Right renal cortex interstitium (tissue), 3 donors: ENCODE measurements around the gene AGPAT1. TPM values are rescaled to one million over a fixed set of nuclear protein-coding genes. Genes with fewer than 3 reads are reported as not detected.
"Not testable (repeated sequence)": the region's sequence is repeated elsewhere in the genome, so short reads cannot be mapped to it uniquely, and the experiment has no call there.

Experiments used
- DNase-seq, 3 donors: peaks; one replicate each; pipeline ENCODE4 v3.0.0-alpha.2; 2013; ENCODE audit warnings: low read depth in 3 of 3, low spot score in 2 of 3
- polyA plus RNA-seq, 3 donors: library from polyadenylated mRNA; unstranded; fragments of 120-200 nt; gene quantifications; one replicate each; pipeline ENCODE4 v1.2.1, GENCODE V29; 2013; ENCODE audit not compliant: insufficient read length in 3 of 3

AGPAT1 gene
- 100 to 1,000 TPM in 1 of 3 donors, 10 to 100 TPM in 2; 93.5 to 106 (median 99.4) TPM for polyA plus RNA-seq

- peak in 2 of 3 donors; percentile 90 to 94 for DNase-seq
Observed at GRCh38 chr6:32175711-32176475, at the start of gene AGPAT1. Gene AGPAT1 (minus strand): TSS chr6:32176084. CDS start chr6:32171496, 4,588 bp downstream.

- no peak for DNase-seq
Observed at GRCh38 chr6:32224696-32225095, 48.8 kb upstream of the AGPAT1 start.

DNA sequence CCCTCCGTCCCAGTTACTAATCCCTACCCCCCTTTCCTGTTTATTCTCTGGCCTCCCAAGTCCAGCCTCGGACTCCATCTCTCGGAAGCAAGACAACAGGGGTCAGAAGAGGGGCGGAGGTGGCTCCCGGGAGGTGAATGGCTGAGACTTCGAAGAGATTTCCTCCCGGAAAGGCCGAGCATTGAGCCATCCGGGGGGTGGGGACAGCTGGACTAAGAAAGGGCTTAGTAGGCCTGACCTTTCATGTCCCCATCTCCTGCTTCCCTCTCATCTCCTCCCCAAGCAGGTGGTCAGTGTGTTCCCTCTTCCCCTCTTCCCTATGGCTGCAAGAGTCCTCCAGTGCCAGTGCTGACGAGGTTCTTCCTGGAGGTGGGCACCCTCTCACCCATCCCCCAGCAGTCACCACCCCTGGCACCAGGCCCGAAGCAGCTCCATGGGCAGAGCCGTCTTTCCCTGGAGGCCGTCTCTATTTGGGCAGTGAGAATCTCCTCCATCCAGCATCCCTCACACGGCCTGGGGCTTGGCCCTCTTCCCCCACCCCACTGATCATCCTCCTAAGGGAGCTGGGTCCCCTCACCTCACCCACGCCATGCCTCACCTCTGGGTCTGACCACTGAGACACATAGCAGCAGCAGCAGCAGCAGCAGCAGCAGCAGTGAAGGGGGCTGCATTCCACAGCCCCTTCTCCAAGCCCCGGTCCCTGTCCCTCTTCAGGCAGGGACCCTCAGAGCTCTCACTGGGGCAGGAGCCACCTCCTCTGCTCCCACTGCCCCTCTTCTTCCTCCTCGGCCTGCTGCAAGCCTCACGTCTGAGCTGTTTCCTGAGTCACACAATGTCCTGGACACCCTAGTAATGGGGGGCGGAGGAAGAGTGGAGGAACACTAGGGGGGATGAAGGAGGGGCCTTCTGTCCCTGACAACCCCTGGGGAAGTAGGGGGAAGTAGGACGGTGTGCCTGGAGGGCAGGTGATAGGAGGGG is 47.7 kb upstream of the AGPAT1 start, which contains the start of gene NOTCH4:
TSS of gene NOTCH4 (minus strand) at position 810 of the 978 bp plus-strand sequence. CDS start at position 671, 139 bp downstream.
- no peak for DNase-seq

GRCh38 chr6:32222333-32223230 is 46.7 kb upstream of the AGPAT1 start:
- no peak for DNase-seq

DNA sequence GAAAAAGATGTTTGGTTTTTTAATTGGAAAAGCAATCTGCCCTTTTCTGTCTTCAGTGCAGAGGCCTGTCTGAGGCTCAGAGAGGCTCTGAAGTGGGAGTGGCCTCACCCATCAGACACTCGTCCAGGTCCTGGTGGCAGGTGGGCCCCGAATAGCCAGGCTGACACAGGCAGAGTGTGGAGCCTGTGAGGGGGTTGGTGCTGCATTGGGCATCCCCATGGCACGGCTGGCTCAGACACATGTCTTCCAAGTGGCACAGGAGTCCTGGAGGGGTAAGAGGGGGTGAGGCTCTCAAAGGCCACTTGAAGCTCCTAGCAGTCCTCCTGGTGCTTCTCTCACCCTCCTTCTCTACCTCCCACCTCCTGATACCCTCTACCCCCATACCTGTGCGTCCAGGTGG is 44.1 kb upstream of the AGPAT1 start:
- no peak for DNase-seq

DNA sequence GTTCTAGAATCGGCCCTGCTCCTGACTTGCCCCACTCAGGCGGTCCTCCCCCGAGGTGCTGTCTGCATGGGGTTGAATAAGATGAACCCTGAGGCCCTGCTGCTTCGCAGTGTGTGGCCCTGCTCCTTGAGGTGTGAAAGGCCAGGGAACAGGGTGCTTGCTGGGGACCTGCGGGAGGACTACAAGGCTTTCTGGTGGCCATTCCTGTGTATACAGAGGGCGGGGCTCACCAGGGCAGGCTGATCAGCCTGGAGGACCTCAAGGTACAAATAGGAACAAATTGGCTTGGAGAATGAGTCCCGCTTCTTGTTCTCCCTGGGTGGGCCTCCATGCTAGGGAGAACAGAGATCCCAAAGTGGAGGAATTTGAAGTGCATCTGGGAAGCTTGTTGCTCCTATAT is 42.3 kb upstream of the AGPAT1 start:
- no peak for DNase-seq

DNA sequence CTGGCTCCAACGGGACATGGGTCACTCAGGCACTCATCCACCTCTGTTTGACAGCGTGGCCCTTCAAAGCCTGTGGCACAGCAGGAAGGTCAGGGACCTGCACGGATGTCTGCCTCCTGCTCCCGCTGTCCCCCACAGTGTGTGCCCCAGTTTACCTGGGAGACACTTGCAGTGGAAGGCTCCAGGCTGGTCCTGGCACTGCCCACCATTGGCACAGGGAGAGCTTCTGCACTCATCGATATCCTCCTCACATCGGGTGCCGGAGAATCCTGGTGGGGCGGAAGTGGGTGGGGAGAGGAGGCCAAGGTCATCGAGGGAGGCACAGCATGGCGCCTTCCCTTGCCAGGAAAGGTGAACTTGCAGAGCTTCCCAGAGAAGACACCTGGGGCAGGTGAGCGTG is 41.1 kb upstream of the AGPAT1 start:
- no peak for DNase-seq

DNA sequence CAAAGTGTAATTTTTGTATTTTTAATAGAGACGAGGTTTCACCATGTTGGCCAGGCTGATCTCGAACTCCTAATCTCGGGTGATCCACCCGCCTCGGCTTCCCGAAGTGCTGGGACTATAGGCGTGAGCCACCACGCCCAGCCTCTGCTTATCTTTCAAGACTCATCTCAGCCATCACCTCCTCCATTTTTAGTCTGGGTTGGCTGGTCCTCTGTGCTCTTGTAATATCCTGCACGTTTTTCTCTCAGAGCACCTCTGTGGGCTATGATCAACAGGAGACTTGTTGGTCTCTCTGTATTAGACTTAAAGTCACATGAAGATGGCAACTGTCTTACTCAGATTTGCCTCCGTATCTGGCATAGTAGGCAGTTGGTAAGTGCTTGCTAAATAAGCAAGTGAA is 40.4 kb upstream of the AGPAT1 start:
- DNase-seq, result no peak

- no peak for DNase-seq
Observed at GRCh38 chr6:32215617-32216016, 39.7 kb upstream of the AGPAT1 start.

GRCh38 chr6:32214126-32214525 is 38.2 kb upstream of the AGPAT1 start:
- no peak for DNase-seq

DNA sequence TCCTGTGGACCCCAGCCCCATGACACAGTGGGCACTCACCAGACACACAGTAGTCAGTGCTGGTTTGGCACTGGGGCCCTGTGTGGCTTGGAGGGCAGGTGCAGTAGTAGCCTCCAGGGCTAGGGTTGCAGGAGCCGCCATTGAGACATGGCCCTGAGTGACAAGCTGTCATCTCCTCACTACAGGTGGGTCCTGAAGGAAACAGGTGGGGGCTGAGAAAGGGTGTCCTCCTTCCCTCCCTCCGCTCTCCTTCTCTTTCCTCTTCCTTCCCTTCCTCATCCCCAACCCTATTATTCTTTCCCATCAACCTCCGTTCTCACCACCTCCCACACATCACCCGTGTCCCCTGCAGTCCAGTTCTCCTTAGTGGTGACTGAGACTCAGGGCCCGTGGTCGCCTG is 37.8 kb upstream of the AGPAT1 start:
- no peak for DNase-seq

DNA sequence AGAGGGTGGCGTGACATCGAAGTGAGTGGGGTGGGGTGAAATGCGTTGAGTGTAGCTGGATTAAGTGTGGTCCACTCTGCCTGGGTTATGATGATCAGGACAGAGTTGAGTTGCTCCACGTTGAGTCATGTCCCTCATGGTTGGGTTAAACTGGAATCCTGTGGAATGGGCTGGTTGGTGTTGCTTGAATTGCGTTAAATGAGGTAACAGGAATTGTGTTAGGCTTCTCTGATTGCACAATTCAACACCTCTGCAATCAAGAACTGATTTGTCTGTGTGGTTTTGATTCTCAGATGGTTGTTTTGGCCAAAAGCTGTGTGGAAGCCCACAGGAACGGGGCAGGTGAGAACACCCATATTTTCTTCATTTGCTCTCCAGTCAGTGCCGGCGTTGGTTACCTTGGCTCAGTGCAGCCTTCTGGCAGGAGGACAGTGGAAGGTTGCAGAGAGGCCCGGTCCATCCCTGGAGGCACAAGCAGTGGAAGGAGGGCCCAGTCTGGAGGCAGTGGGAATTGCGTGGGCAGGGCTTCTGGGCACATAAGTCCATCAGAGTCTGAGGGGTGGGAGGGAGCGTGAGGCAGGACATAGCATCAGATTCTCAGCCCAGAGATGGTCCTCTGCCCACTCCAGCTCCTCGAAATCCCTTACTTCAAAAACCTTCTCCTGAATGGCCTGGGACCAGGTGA is 36.3 kb upstream of the AGPAT1 start:
- no peak for DNase-seq

DNA sequence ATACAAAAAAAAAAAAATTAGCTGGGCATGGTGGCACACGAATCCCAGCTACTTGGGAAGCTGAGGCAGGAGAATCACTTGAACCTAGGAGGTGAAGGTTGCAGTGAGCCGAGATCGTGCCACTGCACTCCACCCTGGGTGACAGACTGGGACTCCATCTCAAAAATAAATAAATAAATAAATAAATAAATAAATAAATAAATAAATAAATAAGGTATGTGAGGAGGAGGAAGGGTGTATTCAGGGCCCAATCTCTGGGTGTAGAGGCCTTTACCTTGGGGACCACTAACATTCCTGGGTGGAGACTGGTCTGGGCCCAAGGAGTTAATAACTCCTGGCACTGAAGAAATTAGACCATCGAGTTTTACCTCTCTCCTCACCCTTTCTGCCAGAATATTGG is 35.5 kb upstream of the AGPAT1 start:
- DNase-seq, result not testable (repeated sequence)

GRCh38 chr6:32210191-32210601 is 34.3 kb upstream of the AGPAT1 start:
- DNase-seq, result no peak

DNA sequence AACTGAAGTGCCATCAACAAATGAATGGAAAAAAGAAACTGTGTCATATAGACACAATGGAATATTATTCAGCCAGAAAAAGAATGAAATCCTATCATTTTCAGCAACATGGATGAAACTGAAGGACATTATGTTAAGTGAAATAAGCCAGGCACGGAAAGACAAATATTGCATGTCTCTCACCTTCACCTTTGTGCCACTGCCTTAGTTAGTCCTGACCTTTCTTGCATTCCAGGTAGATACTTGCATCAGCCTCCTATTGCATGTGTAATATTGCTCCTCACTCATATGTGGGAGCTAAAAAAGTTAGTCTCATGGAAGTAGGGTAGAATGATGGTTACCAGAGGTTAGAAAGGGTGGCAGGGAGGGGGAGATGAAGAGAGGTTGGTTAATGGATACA is 33.1 kb upstream of the AGPAT1 start:
- DNase-seq, result no peak

- DNase-seq, result no peak
Observed at GRCh38 chr6:32204268-32204715, 28.4 kb upstream of the AGPAT1 start.

- no peak for DNase-seq
Observed at GRCh38 chr6:32203426-32204267, 27.8 kb upstream of the AGPAT1 start.

- no peak for DNase-seq
Observed at GRCh38 chr6:32202186-32202585, 26.3 kb upstream of the AGPAT1 start.
